Measurements from ENCODE around the gene RBL1. TPM values are rescaled to one million over a fixed set of nuclear protein-coding genes. Genes with fewer than 3 reads are reported as not detected.

Gene RBL1
- total and polyA plus RNA-seq, 10 of the 15 experiments (the other 5 are each of a cell fraction or from before 2014, with no cell fraction given) = 4.5 to 51.1 (median 24.9) TPM

DNA sequence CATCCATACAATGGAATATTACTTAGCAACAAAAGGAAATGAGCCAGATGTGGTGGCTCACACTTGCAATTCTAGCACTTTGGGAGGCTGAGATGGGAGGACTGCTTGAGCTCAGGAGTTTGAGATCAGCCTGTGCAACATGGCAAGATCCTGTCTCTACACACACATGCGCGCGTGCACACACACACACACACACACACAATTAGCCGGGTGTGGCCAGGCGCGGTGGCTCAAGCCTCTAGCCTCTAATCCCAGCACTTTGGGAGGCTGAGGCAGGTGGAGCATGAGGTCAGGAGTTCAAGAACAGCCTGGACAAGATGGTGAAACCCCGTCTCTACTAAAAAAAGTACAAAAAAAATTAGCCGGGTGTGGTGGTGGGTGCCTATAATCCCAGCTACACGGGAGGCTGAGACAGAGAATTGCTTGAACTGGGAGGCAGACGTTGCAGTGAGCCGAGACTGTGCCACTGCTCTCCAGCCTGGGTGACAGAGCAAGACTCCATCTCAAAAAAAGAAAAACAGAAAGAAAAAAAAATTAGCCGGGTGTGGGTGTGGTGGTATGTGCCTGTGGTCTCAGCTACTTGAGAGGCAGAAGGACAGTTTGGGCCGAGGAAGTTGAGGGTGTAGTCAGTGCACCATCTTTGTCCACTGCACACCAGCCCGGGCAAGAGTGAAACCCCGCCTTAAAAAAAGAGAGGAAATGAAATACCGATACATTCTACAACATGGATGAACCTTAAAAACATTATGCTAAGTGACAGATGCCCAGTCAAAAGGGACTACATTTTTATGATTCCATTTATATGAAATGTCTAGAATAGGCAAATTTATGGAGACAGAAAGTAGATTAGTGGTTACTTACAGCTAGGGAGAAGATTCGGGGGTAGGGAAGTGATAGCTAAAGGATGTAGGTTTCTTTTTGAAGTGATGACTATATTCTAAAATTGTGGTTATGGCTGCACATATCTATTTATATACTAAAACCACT, 52.5 kb downstream of the RBL1 start (continued):
- TF ChIP-seq CTCF (IDR thresholded peaks at IDR 0.05 in 2 of 3, conservative IDR thresholded peaks at IDR 0.05 in 1 of 3; ENCODE audit: control insufficient read depth in 2 of 3, extremely low read depth in 1 of 3, insufficient read depth in 1 of 3, low read depth in 3 of 3, low read length in 3 of 3) (no peak), GABPA (IDR thresholded peaks at IDR 0.05; ENCODE audit: low read depth) (0 out of 2 replicates have a peak, but pooled peaks have one; percentile 1), RCOR1 (conservative IDR thresholded peaks at IDR 0.05; ENCODE audit: low read depth, low read length) (no peak), ZSCAN29 (IDR thresholded peaks at IDR 0.05) (no peak), ZZZ3 (IDR thresholded peaks at IDR 0.05; ENCODE audit: control insufficient read depth, insufficient read length, low read depth) (no peak), POLR2AphosphoS5 (IDR thresholded peaks at IDR 0.05; ENCODE audit: low read length) (no peak), USF1 (IDR thresholded peaks at IDR 0.05; ENCODE audit: borderline replicate concordance, extremely low read length, insufficient read depth, low read depth, low read length) (no peak), PML (IDR thresholded peaks at IDR 0.05; ENCODE audit: low read length) (no peak), USF2 (IDR thresholded peaks at IDR 0.05; ENCODE audit: borderline replicate concordance, low read depth, low read length) (no peak), ASH2L (IDR thresholded peaks at IDR 0.05; ENCODE audit: borderline replicate concordance, low read depth) (no peak), STAT1 (conservative IDR thresholded peaks at IDR 0.05) (no peak), ZNF24 (IDR thresholded peaks at IDR 0.05) (no peak), NFYA (IDR thresholded peaks at IDR 0.05; ENCODE audit: borderline replicate concordance, low read depth, low read length) (no peak), ZNF207 (IDR thresholded peaks at IDR 0.05; ENCODE audit: borderline replicate concordance) (no peak)
- TF ChIP-seq, protein P1, sequence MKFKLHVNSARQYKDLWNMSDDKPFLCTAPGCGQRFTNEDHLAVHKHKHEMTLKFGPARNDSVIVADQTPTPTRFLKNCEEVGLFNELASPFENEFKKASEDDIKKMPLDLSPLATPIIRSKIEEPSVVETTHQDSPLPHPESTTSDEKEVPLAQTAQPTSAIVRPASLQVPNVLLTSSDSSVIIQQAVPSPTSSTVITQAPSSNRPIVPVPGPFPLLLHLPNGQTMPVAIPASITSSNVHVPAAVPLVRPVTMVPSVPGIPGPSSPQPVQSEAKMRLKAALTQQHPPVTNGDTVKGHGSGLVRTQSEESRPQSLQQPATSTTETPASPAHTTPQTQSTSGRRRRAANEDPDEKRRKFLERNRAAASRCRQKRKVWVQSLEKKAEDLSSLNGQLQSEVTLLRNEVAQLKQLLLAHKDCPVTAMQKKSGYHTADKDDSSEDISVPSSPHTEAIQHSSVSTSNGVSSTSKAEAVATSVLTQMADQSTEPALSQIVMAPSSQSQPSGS (IDR thresholded peaks at IDR 0.05; ENCODE audit: low read length) = peak; percentile 74
- TF ChIP-seq, protein P2, sequence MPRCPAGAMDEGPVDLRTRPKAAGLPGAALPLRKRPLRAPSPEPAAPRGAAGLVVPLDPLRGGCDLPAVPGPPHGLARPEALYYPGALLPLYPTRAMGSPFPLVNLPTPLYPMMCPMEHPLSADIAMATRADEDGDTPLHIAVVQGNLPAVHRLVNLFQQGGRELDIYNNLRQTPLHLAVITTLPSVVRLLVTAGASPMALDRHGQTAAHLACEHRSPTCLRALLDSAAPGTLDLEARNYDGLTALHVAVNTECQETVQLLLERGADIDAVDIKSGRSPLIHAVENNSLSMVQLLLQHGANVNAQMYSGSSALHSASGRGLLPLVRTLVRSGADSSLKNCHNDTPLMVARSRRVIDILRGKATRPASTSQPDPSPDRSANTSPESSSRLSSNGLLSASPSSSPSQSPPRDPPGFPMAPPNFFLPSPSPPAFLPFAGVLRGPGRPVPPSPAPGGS (IDR thresholded peaks at IDR 0.05; ENCODE audit: borderline replicate concordance, insufficient read depth, low read depth, low read length, poor library complexity, severe bottlenecking) = no peak
- TF ChIP-seq, protein P3, sequence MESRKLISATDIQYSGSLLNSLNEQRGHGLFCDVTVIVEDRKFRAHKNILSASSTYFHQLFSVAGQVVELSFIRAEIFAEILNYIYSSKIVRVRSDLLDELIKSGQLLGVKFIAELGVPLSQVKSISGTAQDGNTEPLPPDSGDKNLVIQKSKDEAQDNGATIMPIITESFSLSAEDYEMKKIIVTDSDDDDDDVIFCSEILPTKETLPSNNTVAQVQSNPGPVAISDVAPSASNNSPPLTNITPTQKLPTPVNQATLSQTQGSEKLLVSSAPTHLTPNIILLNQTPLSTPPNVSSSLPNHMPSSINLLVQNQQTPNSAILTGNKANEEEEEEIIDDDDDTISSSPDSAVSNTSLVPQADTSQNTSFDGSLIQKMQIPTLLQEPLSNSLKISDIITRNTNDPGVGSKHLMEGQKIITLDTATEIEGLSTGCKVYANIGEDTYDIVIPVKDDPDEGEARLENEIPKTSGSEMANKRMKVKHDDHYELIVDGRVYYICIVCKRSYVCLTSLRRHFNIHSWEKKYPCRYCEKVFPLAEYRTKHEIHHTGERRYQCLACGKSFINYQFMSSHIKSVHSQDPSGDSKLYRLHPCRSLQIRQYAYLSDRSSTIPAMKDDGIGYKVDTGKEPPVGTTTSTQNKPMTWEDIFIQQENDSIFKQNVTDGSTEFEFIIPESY (IDR thresholded peaks at IDR 0.05) = no peak
